Activated naive CD4-positive, alpha-beta T cell treated with anti-CD3 and anti-CD28 coated beads, Interleukin-2, amount 50 U/mL, for 24 hours (primary cell): Measurements from ENCODE around the gene GLMN.
"Not testable (repeated sequence)": the region's sequence is repeated elsewhere in the genome, so short reads cannot be mapped to it uniquely, and the experiment has no call there.

Experiments used
- H3K27ac Mint-ChIP-seq: one replicate; pipeline ENCODE4 v1.8.0; 2021; ENCODE audit warnings: mild to moderate bottlenecking, mixed read lengths
- H3K27me3 Mint-ChIP-seq: one replicate; pipeline ENCODE4 v1.8.0; 2021; ENCODE audit warnings: mixed read lengths
- H3K36me3 Mint-ChIP-seq: one replicate; pipeline ENCODE4 v1.8.0; 2021; ENCODE audit warnings: mixed read lengths
- H3K4me1 Mint-ChIP-seq: one replicate; pipeline ENCODE4 v1.8.0; 2021; ENCODE audit warnings: mixed read lengths
- H3K4me3 Mint-ChIP-seq: one replicate; pipeline ENCODE4 v1.8.0; 2021; ENCODE audit warnings: mild to moderate bottlenecking, mixed read lengths
- H3K9me3 Mint-ChIP-seq: one replicate; pipeline ENCODE4 v1.8.0; 2021; ENCODE audit warnings: mixed read lengths

GLMN gene

DNA sequence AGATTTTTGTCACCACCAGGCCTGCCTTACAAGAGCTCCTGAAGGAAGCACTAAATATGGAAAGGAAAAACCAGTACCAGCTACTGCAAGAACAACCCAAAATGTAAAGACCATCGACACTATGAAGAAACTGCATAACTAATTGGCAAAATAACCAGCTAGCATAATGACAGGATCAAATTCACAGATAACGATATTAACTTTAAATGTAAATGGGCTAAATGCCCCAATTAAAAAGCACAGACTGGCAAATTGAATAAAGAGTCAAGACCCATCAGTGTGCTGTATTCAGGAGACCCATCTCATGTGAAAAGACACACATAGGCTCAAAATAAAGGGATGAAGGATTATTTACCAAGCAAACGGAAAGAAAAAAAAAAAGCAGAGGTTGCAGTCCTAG lies 44.1 kb downstream of the GLMN start:
- H3K9me3 Mint-ChIP-seq: peaks cover 18% of the 10 kb centered on the region
- H3K27ac Mint-ChIP-seq, H3K27me3 Mint-ChIP-seq, H3K4me3 Mint-ChIP-seq, H3K4me1 Mint-ChIP-seq: not testable (repeated sequence)
- peaks cover 49% of the 10 kb centered on the region for H3K36me3 Mint-ChIP-seq

DNA sequence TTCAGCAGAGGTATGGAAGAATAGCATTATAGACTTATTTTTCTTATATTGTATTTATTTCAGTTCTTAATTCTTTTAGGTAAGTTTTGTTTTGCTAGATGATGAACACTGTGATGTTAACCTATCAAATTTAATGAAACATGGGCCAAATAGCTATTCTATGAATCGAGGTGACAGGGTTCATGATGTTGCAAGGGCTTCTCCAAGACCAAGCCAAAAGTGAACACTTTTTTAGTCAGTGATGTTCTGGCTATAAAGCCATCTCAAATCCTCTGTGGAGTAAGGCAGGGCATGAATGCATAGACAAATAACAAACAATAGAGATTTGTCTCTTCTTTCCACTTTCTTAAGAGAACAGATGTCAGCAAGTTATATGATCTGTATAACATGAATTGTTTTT lies 54.4 kb downstream of the GLMN start:
- H3K27ac Mint-ChIP-seq: peak overlapping the region; percentile 59
- H3K36me3 Mint-ChIP-seq: peaks cover 7% of the 10 kb centered on the region
- no peak overlapping the region for H3K4me3 Mint-ChIP-seq
- no peaks in the 10 kb centered on the region for H3K27me3 Mint-ChIP-seq
- H3K4me1 Mint-ChIP-seq: no peaks in the 10 kb centered on the region
- H3K9me3 Mint-ChIP-seq: no peaks in the 10 kb centered on the region

DNA sequence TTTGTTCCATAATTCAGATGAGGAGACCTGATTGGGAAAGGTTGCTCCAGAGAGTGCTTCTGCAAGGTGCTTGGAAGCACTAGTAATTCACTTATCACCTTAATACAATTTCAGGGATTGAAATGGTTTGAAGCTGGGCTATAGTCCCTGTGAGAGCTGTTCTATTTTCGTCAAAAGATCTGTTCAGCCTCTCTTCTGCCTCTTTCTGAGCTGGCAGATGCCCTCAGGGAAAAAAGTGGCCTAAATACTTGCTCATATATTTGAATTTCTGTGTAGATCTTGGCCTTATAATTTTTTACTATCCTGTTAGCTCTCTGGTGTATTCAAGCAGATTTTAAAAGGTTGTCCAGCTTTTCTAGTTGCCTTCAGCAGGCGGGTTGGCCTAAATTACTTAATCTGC lies 58.8 kb downstream of the GLMN start:
- peaks cover 2% of the 10 kb centered on the region for H3K27me3 Mint-ChIP-seq
- no peaks in the 10 kb centered on the region for H3K9me3 Mint-ChIP-seq
- no peaks in the 10 kb centered on the region for H3K4me1 Mint-ChIP-seq
- no peak overlapping the region for H3K27ac Mint-ChIP-seq
- H3K36me3 Mint-ChIP-seq: no peaks in the 10 kb centered on the region
- H3K4me3 Mint-ChIP-seq: no peak overlapping the region

DNA sequence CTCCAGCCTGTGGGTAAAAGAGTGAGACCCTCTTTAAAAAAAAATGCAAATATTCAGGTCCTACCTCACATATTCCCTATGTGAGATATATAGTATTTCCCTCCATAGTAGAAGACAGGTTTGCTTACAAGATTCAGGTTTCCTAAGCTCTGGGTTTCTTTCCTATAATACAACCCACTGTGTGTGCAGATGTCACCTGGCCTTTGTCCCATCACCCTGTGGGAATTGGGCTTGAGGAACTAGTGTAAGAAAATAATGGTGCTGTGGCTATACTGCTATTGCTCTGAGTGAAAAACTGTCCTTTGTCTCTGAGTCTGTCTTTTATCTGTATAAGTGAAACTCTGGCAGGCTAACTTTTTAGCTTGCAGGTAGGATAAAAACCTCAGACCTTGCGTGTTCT lies 68.1 kb downstream of the GLMN start:
- Mint-ChIP-seq H3K4me3 (no peak overlapping the region), H3K36me3 (no peaks in the 10 kb centered on the region), H3K9me3 (no peaks in the 10 kb centered on the region), H3K27ac (no peak overlapping the region), H3K4me1 (no peaks in the 10 kb centered on the region), H3K27me3 (no peaks in the 10 kb centered on the region)

DNA sequence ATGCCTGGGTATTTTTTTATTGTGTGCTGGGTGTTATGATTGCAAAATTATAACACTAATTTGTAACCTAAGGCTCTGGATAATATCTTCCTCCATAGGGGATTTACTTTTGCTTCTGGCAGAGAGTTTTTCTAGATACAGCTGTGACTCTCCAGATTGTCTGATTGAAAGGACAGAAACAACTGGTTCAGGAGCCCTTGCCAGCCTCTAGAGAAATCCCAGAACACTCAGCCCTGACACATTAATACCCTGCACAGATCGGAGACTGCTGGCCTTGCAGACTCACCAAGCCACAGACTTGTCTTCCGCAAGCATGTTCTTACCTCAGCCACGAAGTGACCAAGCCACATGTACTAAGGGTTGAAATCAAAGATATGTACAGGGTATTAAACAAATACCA lies 70.4 kb downstream of the GLMN start:
- no peaks in the 10 kb centered on the region for H3K4me1 Mint-ChIP-seq
- no peaks in the 10 kb centered on the region for H3K9me3 Mint-ChIP-seq
- no peak overlapping the region for H3K4me3 Mint-ChIP-seq
- H3K27me3 Mint-ChIP-seq: no peaks in the 10 kb centered on the region
- H3K36me3 Mint-ChIP-seq: no peaks in the 10 kb centered on the region
- no peak overlapping the region for H3K27ac Mint-ChIP-seq

DNA sequence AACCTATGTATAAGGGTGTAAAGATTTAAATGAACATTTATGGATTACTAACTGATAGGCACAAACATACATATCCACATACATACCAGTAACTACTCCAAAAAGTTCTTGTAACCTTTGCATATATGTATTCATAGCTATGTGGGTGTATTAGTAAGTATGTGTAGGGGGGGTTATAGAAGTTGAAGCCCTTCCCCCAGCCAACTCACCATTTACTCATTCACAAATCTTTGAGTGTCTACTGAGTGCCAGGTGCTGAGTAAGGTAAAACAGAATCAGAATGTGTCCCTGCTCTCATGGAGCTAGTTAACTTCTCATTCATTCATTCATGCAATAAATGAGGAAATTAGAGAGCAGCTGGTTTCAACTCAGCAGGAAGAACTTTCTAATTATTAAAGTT lies 79.8 kb downstream of the GLMN start:
- H3K4me1 Mint-ChIP-seq: no peaks in the 10 kb centered on the region
- no peaks in the 10 kb centered on the region for H3K27me3 Mint-ChIP-seq
- H3K36me3 Mint-ChIP-seq: no peaks in the 10 kb centered on the region
- H3K9me3 Mint-ChIP-seq: no peaks in the 10 kb centered on the region
- no peak overlapping the region for H3K4me3 Mint-ChIP-seq
- no peak overlapping the region for H3K27ac Mint-ChIP-seq

DNA sequence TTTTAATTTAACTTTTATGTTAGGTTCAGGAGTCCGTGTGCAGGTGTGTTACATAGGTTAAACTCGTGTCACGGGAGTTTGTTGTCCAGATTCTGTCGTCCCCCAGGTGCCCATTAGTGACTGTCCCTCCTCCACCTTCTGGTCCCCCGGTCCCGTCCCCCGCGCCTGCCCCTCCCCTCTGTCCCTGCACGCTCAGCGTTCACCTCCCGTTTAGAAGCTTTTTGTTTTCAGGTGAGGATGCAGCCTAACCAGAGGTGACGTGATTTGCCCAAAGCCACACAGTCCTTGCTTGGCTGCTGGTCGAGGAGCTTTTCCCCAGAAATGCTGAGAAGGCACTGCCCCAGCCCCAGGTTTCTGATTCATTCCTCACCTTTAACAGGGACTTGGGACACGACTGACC lies 80.2 kb downstream of the GLMN start:
- no peaks in the 10 kb centered on the region for H3K27me3 Mint-ChIP-seq
- H3K36me3 Mint-ChIP-seq: no peaks in the 10 kb centered on the region
- H3K9me3 Mint-ChIP-seq: no peaks in the 10 kb centered on the region
- H3K27ac Mint-ChIP-seq: no peak overlapping the region
- H3K4me3 Mint-ChIP-seq: no peak overlapping the region
- no peaks in the 10 kb centered on the region for H3K4me1 Mint-ChIP-seq

DNA sequence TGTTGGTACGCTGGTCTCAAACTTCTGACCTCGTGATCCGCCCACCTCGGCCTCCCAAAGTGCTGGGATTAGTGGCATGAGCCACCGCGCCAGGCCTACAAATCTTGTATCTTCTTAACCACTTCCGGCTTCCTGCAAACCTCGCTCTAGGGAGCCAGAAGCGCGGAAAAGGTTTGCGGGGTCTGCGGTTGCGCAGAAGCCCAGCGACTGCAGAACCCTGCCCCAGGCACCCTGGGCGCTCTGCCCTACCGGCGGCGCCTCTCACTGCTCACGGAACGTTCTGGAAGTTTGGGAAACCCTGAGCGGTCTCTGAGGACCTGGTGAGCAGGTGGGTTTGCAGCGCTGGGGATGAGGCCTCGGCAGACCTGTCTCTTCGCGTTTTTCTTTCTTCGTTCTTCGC lies 81.1 kb downstream of the GLMN start, which contains the start of gene C1orf146:
Gene C1orf146, plus strand, starts transcription at position 195 of the 400 bp plus-strand sequence. CDS start 13,506 bp downstream, outside the sequence.
- no peak within 1 kb of the TSS for H3K27ac Mint-ChIP-seq
- H3K27me3 Mint-ChIP-seq: no peaks in the 10 kb centered on the region
- no peaks in the 10 kb centered on the region for H3K36me3 Mint-ChIP-seq
- no peaks in the 10 kb centered on the region for H3K9me3 Mint-ChIP-seq
- H3K4me3 Mint-ChIP-seq: no peak within 1 kb of the TSS
- H3K4me1 Mint-ChIP-seq: no peaks in the 10 kb centered on the region

DNA sequence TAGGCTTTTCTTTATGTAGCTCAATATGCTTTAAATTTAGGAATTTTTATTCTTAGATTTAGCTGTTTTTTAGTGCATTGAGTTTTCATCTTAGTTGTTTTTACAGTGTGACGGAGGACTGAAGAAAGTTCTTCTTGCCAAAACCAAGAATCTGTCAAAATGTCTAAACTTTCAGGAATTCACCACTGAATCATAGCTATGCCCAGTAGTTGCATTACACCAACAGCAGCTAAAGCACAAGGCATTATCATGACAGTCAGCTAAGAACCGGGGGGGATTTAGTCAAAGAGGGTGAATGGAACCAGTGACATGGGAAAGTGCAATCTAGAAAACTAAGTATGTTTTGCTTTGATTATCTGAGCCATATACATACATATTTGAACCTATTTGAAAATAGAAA lies 87.6 kb downstream of the GLMN start:
- H3K4me3 Mint-ChIP-seq: no peak overlapping the region
- H3K9me3 Mint-ChIP-seq: no peaks in the 10 kb centered on the region
- H3K27ac Mint-ChIP-seq: no peak overlapping the region
- peaks cover 20% of the 10 kb centered on the region for H3K4me1 Mint-ChIP-seq
- H3K27me3 Mint-ChIP-seq: no peaks in the 10 kb centered on the region
- H3K36me3 Mint-ChIP-seq: peaks cover 1% of the 10 kb centered on the region

DNA sequence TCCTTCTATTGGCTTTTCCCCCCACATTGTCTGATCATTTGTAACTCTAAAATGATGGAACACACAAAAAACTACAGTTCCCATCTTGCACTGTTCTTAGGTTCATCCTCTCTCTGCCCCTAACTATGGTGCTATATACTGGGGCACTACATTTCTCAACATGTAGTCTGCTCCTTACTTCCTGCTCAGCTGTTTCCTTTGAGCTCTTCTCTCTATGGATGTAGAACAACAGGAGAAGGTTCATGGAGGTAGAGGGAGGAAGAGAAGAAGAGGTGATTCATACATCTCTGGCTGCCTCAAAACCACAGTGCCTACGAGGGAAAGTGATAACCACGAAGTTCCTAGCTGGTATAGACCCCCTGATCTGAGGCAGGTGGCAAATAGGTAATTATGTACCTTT lies 88.1 kb downstream of the GLMN start:
- Mint-ChIP-seq H3K9me3 (no peaks in the 10 kb centered on the region), H3K4me3 (no peak overlapping the region), H3K27me3 (no peaks in the 10 kb centered on the region), H3K4me1 (peaks cover 20% of the 10 kb centered on the region), H3K27ac (no peak overlapping the region), H3K36me3 (peaks cover 1% of the 10 kb centered on the region)

DNA sequence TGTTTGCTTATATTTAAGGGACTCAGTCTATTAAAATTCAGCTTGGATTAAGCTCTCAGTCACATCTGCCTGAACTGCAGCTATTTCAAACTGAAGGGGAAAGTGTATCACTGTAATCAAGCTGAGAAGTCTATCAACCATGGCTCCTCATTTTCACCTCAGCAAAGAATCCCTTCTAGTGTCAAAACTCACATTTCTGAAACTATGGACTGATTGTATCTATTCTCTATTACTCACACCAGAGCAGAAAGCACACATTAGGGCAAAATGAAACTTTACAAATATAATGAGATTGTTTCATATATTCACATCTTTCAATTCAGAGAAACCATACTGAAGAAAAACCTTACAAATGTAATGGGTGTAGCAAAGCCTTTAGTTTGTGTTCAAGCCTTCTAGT lies 95.7 kb downstream of the GLMN start:
- H3K4me1 Mint-ChIP-seq: peaks cover 23% of the 10 kb centered on the region
- H3K27ac Mint-ChIP-seq: peak overlapping the region; percentile 94
- peaks cover 8% of the 10 kb centered on the region for H3K36me3 Mint-ChIP-seq
- H3K9me3 Mint-ChIP-seq: peaks cover 22% of the 10 kb centered on the region
- H3K27me3 Mint-ChIP-seq: no peaks in the 10 kb centered on the region
- H3K4me3 Mint-ChIP-seq: peak overlapping the region; percentile 47

DNA sequence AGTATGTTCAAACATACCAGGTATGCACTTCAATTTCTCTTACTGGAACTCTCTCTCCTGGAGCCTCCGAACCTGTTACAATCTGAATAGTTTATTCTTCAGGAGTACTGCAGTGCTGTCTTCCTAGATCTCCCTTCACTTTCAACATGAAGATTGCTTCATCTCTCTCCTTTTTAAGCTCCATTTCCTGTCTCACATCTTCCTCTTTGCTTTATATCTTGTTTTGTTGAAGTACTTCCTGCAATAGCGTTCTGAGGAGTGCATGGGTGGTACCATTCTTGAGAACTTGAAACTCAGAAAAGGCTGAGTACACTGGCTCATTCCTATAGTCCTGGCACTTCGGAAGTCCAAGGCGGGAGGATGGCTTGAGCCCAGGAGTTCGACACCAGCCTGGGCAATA lies 96.8 kb downstream of the GLMN start:
- H3K27me3 Mint-ChIP-seq: no peaks in the 10 kb centered on the region
- H3K9me3 Mint-ChIP-seq: peaks cover 22% of the 10 kb centered on the region
- peak overlapping the region; percentile 1 for H3K4me3 Mint-ChIP-seq
- peaks cover 7% of the 10 kb centered on the region for H3K36me3 Mint-ChIP-seq
- peaks cover 23% of the 10 kb centered on the region for H3K4me1 Mint-ChIP-seq
- peak overlapping the region; percentile 53 for H3K27ac Mint-ChIP-seq
